Suppressor macrophage treated with lipopolysaccharide for 4 hours (primary cell): ENCODE measurements around the gene MACC1.
"Not testable (repeated sequence)": the region's sequence is repeated elsewhere in the genome, so short reads cannot be mapped to it uniquely, and the experiment has no call there.

ENCODE experiments used
- DNase-seq: peaks from one replicate; pipeline ENCODE4 v3.0.0-alpha.2; 2020

MACC1 gene

DNA sequence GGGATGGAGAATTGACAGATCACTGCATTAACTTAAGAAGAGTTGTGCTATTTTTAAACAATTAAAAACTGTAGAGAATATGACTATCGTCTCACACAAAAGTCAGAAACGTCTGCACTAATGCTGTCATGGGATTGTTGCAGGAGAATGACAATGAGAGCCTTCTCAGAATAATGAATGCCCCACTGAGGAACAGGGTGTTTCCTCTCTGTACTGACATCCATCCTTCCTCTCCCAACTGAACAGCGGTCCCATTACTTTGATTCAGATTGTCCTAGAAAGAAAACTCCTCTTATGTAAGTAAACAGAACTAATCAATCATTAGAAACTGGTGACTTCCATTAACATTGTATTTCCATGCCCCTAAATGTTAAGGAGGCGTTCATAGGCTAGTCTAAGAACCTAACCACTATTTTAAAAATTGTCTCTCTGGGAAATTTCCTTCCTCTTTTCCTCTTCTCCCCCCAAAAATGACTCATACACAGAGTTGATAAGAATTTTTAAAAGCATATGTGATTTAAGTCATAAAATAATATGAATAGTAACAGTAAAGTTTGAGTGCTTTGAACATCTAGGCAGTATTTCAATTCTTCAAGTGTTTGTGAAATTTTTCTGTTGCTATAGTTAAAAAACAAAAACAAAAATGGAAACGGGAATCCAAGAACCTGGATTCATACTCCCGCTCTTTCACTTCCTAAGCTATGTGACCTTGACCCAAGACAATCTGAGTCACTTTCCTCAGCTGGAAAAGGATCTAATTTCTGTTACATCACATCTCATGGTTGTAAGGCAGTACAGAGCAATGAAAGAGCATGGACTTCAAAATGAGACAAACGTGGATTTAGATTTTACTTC, 12.7 kb upstream of the MACC1 start:
- DNase-seq, result peak; percentile 88

DNA sequence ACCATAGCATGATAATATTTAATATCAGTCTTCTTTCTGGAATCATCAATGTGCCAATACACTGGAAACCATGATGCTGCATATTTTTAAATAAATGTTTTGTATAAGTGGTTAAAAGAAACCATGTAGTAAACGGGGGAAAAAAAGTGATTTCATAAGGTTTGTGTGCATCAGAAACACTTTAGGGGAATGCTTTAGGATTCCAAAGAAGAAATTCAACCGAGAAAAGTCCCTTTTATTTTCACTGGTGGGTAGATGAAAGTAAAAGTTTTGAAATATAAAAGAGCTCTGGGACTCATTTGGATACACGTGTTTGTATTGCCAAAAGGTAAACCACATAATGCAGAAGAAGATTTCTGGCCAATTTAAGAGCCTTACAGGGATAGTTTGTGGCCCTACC, 11.9 kb upstream of the MACC1 start:
- peak; percentile 25 for DNase-seq

- no peak for DNase-seq
Observed at GRCh38 chr7:20228654-20229053, 11.5 kb upstream of the MACC1 start.

DNA sequence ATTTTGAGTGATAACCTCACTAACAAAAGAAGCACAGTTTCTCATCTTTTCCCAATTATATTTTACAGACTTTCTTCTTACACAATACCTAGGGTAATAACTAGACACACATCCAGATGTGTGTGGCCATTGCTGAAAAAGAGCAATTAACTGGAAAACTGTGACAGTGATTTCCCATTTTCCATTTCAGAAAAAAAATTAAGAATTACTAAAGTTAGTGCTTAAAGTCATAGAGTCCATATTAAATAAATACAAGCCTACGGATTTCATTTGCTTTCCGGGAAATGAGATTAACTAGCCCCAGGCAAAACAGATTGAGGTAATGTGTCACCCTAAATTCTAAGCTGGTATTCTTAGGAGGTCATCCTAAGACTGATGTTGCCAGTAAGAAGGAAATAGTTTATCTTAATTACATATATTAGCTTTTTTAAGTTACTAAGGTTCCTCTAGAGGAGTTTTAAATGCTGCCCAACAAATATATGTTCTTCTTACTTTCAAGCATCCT, 10.2 kb upstream of the MACC1 start:
- no peak for DNase-seq

DNA sequence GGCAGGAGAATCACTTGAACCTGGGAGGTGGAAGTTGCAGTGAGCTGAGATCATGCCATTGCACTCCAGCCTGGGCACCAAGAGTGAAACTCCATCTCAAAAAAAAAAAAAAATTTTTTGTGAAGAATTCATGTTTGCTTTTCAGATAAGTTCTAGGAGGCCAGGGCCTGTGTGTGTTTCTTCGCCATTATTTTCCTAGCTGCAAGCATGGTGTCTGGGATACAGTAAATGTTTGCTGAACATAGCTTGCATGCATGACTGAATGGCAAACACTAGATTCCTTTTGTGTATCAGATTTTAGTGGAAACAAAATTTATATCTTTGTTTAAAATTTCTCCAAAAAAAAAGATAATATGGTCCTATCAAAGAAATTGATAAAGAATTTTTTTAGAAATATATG, 9.7 kb upstream of the MACC1 start:
- no peak for DNase-seq

DNA sequence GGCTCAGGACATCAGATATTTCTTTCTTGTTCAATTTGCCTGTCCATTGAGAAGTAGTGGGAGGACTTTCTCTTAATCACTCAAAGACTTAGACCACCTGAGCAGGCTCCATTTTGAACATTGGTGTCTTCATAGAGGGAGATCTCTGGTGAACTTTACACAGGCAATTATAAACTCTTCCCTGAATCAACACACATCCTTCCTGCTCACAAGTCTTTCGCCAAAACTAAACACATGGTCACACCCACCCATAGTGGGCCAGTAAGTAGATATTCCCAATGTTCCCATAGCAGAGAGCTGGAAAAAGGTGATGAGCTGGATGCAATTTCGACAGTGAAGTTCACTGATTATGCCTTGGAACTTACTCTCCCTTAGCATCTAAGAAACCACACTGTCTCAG, 8.2 kb upstream of the MACC1 start:
- DNase-seq, result no peak

GRCh38 chr7:20224025-20224424, 6.8 kb upstream of the MACC1 start:
- peak; percentile 67 for DNase-seq

- peak; percentile 48 for DNase-seq
Observed at GRCh38 chr7:20223356-20223755, 6.2 kb upstream of the MACC1 start.

GRCh38 chr7:20222219-20222828, 5.1 kb upstream of the MACC1 start:
- DNase-seq, result no peak

DNA sequence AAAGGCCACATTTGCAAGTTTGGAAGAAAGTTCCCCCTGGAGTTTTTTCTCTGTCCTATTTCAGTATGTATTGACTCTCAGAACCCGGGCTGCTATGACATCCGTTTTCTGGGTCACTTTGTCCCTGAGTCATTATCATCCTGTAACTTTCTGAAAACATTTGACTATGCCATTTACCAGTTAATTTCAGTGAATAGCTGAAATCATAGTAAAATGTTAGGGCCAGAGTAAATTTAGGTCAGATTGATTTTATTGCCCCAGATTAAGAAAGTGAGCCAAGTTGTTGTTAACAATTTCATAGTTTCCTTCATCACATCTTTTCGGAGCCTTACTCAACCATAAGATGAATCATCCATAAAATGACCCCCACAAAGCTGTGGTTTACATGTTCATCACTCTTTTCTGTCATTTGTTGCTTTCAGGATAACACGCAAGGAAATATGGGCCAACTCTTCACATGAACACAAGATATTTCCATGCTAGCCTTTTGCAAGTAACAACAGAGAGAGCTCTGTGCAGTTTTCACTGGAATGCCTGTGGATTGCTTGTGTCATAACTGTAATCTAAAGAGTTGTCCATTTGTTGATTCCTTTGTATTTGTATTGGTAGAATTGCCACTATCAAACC, 3.9 kb upstream of the MACC1 start:
- peak; percentile 89 for DNase-seq

GRCh38 chr7:20220293-20220761, 3.1 kb upstream of the MACC1 start:
- DNase-seq, result no peak

DNA sequence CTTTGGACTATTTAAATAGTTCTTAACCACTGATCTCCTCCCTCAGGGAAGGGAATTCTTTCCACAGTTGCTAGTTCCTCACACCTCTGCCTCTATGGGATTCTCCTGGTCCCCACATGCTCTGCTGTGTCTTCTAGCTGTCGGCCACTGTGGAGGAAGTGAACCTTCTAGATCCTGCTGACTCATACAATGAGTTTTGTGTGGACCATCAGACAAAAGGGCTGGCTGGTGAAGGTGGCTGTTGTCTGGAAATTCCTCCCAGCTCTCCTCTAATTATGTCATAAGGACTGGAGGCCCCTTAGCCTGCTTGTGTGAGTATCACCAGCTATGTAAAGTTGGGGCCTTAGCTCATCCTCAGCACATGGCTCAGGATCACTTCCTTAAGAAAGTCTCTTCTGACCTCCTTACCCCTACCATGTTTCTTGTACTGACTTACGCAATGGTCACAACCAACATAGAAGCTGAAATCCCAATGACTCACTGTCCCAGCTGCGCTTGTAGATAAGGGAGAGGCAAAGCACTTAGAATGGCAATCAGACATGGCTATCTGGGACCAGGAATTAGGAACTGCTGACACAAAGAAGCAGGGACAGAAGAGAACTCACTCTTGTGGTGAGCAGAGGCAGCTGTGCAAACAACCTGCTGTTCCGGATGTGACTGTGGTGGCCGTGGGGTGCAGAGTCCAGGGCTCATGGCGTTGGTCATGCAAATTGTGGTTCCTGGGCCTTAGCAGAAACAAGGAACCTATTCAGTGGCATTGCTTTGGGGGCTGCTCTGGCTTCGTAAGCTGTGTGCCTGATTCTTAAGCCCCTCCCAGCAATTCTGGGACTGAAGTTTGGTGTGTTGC, 2.5 kb upstream of the MACC1 start:
- peak; percentile 99 for DNase-seq

GRCh38 chr7:20219062-20219445, 1.9 kb upstream of the MACC1 start:
- DNase-seq, result no peak

DNA sequence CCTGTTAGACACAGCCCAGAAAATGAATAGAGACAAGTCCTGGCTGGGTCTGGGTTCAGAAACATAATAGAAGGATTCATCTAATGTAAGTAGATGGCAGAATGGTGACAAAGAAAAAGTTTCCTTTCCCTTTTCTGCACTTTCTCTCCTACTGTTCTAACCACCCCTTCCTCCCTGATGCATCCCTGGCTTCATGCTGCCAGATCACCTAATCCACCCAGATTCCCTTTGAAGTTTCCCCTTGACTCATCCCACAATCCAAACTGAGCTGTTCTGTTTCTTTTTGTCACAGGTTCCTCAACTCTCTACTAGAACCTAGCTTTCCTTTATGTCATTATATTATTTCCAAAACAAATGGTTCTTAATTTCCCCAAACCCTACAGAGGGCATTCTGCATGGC, 1.1 kb upstream of the MACC1 start:
- DNase-seq, result peak; percentile 59

DNA sequence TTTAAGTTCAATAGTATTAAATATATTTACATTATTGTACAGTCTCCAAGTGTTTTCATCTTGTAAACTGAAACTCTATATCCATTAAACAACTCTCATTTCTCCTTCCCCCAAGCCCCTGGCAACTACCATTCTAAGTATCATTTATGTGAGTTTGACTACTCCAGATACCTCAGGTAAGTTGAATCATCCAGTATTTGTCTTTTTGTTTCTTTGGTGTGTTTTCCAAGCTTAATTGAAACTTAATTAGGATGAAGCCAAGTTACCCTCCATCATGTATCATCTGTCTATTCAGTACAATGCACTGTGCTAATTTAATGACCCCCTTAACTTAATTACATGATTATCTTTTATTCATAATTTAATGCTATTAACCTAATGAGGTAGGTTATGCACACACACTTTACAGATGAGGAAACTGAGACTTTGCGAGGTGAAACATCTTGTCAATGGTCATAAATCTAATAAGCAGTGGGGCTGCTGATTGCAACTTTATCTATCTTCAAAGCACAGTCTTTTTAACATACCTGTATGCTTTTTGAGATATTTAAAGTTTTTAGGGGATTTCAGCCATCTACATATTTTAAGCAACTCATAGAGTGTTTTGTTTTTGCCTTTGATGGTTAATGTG, 663 bp downstream of the MACC1 start:
- DNase-seq, result no peak

GRCh38 chr7:20214921-20215669, 2.1 kb downstream of the MACC1 start:
- peak; percentile 49 for DNase-seq

GRCh38 chr7:20214132-20214531, 3.1 kb downstream of the MACC1 start:
- no peak for DNase-seq

DNA sequence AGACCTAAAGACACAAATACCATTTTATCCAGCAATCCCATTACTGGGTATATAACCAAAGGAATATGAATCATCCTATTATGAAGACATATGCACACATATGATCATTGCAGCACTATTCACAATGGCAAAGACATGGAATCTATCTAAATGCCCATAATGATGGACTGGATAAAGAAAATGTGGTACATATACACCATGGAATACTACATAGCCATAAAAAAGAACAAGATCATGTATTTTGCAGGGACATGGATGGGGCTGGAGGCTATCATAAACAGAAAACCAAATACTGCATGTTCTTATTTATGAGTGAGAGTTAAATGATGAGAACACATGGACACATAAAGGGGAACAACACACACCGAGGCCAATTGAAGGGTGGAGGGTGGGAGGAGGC, 3.8 kb downstream of the MACC1 start:
- no peak for DNase-seq

DNA sequence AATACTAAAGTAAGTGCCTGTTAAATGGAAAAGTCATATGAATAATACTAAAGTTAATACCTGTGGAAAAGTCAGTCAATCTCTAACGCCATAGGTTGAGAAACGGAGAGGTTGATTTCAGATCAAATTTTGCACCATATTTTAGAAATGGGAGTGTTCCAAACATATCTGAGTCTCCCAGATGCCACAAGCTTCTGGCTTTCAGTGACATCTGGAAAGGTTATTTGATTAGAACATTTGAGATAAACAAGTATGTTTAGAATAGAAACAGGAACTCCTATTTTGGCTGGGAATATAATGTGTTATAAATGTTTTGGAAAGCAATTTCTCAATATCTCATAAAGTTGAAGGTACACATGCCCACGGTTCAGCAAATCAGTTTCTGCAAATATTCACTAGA, 5.8 kb downstream of the MACC1 start:
- no peak for DNase-seq

- no peak for DNase-seq
Observed at GRCh38 chr7:20208651-20209307, 8.4 kb downstream of the MACC1 start.

DNA sequence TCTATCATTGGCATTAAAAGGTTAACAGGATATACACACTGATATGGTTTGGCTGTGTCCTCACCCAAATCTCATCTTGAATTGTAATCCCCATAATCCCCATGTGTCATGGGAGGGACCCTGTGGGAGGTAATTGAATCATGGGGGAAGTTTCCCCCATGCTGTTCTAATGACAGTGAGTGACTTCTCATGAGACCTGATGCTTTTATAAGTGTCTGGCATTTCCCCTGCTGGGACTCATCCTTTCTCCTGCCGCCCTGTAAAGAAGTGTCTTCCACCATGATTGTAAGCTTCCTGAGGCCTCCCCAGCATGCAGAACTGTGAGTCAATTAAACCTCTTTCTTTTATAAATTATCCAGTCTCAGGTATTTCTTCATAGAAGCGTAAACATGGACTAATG, 9.4 kb downstream of the MACC1 start:
- DNase-seq, result not testable (repeated sequence)
